MM.1S (cell line): ENCODE measurements around the gene SRSF8.

Experiments used
- DNase-seq: peaks from one replicate; pipeline ENCODE4 v3.0.0-alpha.2; 2015
- H2AFZ ChIP-seq: fragments of 300-600 bp; sonication (generic); 2 replicates; pipeline ENCODE4 v1.6.0; 2016; ENCODE audit warnings: antibody characterized with exemption, low read length
- H3F3A ChIP-seq: fragments of 300-600 bp; sonication (generic); 2 replicates; pipeline ENCODE4 v1.6.1; 2016; ENCODE audit warnings: mild to moderate bottlenecking, antibody characterized with exemption, low read length, moderate library complexity, mixed read lengths; ENCODE audit not compliant: insufficient read depth
- H3K27ac ChIP-seq: fragments of 300-600 bp; sonication (generic); 2 replicates; pipeline ENCODE4 v1.5.1; 2016; ENCODE audit warnings: mild to moderate bottlenecking, low read length
- H3K27me3 ChIP-seq: fragments of 300-600 bp; sonication (generic); replicated peaks from 2 replicates; pipeline ENCODE4 v1.6.0; 2016; ENCODE audit warnings: low read length; ENCODE audit not compliant: insufficient read depth
- H3K36me3 ChIP-seq: fragments of 300-600 bp; sonication (generic); replicated peaks from 2 replicates; pipeline ENCODE4 v1.6.1; 2016; ENCODE audit warnings: mild to moderate bottlenecking, low read length, mixed read lengths; ENCODE audit not compliant: insufficient read depth
- H3K4me1 ChIP-seq: fragments of 300-600 bp; sonication (generic); 2 replicates; pipeline ENCODE4 v1.6.1; 2016; ENCODE audit warnings: low read length, mixed read lengths
- H3K4me2 ChIP-seq: fragments of 300-600 bp; sonication (generic); 2 replicates; pipeline ENCODE4 v1.6.0; 2016; ENCODE audit warnings: low read depth, low read length
- H3K4me3 ChIP-seq: fragments of 300-600 bp; sonication (generic); 2 replicates; pipeline ENCODE4 v1.5.1; 2016; ENCODE audit warnings: low read length, mixed read lengths
- H3K79me2 ChIP-seq: fragments of 300-600 bp; sonication (generic); 2 replicates; pipeline ENCODE4 v1.6.1; 2016; ENCODE audit warnings: mixed run types, low read length, mixed read lengths
- H3K9ac ChIP-seq: fragments of 300-600 bp; sonication (generic); 2 replicates; pipeline ENCODE4 v1.6.1; 2016; ENCODE audit warnings: low read length, mixed read lengths
- H3K9me2 ChIP-seq: fragments of 300-600 bp; sonication (generic); replicated peaks from 2 replicates; pipeline ENCODE4 v1.6.1; 2016; ENCODE audit warnings: mild to moderate bottlenecking, low read length, mixed read lengths; ENCODE audit not compliant: insufficient read depth
- H3K9me3 ChIP-seq: fragments of 300-600 bp; sonication (generic); replicated peaks from 2 replicates; pipeline ENCODE4 v1.6.1; 2016; ENCODE audit warnings: mild to moderate bottlenecking, low read length, mixed read lengths; ENCODE audit not compliant: insufficient read depth
- H4K20me1 ChIP-seq: fragments of 300-600 bp; sonication (generic); 2 replicates; pipeline ENCODE4 v1.6.1; 2016; ENCODE audit warnings: mild to moderate bottlenecking, low read length, moderate library complexity, mixed read lengths; ENCODE audit not compliant: insufficient read depth
- CTCF ChIP-seq: fragments of 300-600 bp; sonication (generic); IDR thresholded peaks from 2 replicates; pipeline ENCODE4 v1.5.1; 2016; ENCODE audit warnings: antibody characterized with exemption, low read length, mixed read lengths
- EZH2 ChIP-seq: fragments of 300-600 bp; sonication (generic); optimal IDR thresholded peaks from 2 replicates; pipeline ENCODE3; 2017; ENCODE audit warnings: low read depth, mild to moderate bottlenecking, antibody characterized with exemption, low read length, mixed read lengths
- EZH2phosphoT487 ChIP-seq: fragments of 300-600 bp; sonication (generic); IDR thresholded peaks from 2 replicates; pipeline ENCODE4 v1.6.1; 2018; ENCODE audit warnings: antibody characterized with exemption, low read length

Gene SRSF8

GRCh38 chr11:95050595-95051202 lies 16.0 kb upstream of the SRSF8 start:
- no peak overlapping the region for H2AFZ ChIP-seq
- H3F3A ChIP-seq = no peaks in the 10 kb centered on the region
- no peaks in the 10 kb centered on the region for H3K27me3 ChIP-seq
- no peak overlapping the region for H3K27ac ChIP-seq
- H4K20me1 ChIP-seq = no peaks in the 10 kb centered on the region
- H3K4me3 ChIP-seq = no peak overlapping the region
- no peak for TF ChIP-seq CTCF
- TF ChIP-seq EZH2phosphoT487 = no peak
- no peak for TF ChIP-seq EZH2
- H3K9ac ChIP-seq = no peak overlapping the region
- no peak for DNase-seq
- H3K9me2 ChIP-seq = no peaks in the 10 kb centered on the region
- no peaks in the 10 kb centered on the region for H3K36me3 ChIP-seq
- H3K9me3 ChIP-seq = no peaks in the 10 kb centered on the region
- no peaks in the 10 kb centered on the region for H3K79me2 ChIP-seq
- H3K4me1 ChIP-seq = no peaks in the 10 kb centered on the region
- H3K4me2 ChIP-seq = no peak overlapping the region

- Histone ChIP-seq H3K4me2 (no peak overlapping the region), H3K36me3 (no peaks in the 10 kb centered on the region), H3K4me3 (no peak overlapping the region), H2AFZ (no peak overlapping the region), H3K9ac (no peak overlapping the region), H3K9me3 (no peaks in the 10 kb centered on the region), H3F3A (no peaks in the 10 kb centered on the region), H3K4me1 (no peaks in the 10 kb centered on the region), H3K27ac (no peak overlapping the region), H3K9me2 (no peaks in the 10 kb centered on the region), H4K20me1 (no peaks in the 10 kb centered on the region), H3K79me2 (no peaks in the 10 kb centered on the region), H3K27me3 (no peaks in the 10 kb centered on the region)
- no peak for TF ChIP-seq CTCF
- no peak for TF ChIP-seq EZH2phosphoT487
- no peak for TF ChIP-seq EZH2
- no peak for DNase-seq
These were observed 12.4 kb upstream of the SRSF8 start for GRCh38 chr11:95054356-95054755.

GRCh38 chr11:95055283-95055897 lies 11.3 kb upstream of the SRSF8 start:
- H3K27me3 ChIP-seq = no peaks in the 10 kb centered on the region
- H3K4me1 ChIP-seq = no peaks in the 10 kb centered on the region
- H3K9ac ChIP-seq = no peak overlapping the region
- H3K9me2 ChIP-seq = no peaks in the 10 kb centered on the region
- H3K36me3 ChIP-seq = no peaks in the 10 kb centered on the region
- H3K4me3 ChIP-seq = no peak overlapping the region
- no peaks in the 10 kb centered on the region for H3K9me3 ChIP-seq
- H3F3A ChIP-seq = no peaks in the 10 kb centered on the region
- H4K20me1 ChIP-seq = no peaks in the 10 kb centered on the region
- H3K27ac ChIP-seq = no peak overlapping the region
- no peaks in the 10 kb centered on the region for H3K79me2 ChIP-seq
- H2AFZ ChIP-seq = no peak overlapping the region
- no peak for TF ChIP-seq CTCF
- no peak for TF ChIP-seq EZH2
- TF ChIP-seq EZH2phosphoT487 = no peak
- no peak for DNase-seq
- no peak overlapping the region for H3K4me2 ChIP-seq
